ENCODE results near the gene MTUS2. TPM values are rescaled to one million over a fixed set of nuclear protein-coding genes. Genes with fewer than 3 reads are reported as not detected.

Gene MTUS2
- total RNA-seq, 1 donor from 2014 or later: 11.2 TPM

GRCh38 chr13:29508130-29508875 lies 688.2 kb downstream of the MTUS2 start:
- peak; percentile 96 for DNase-seq

GRCh38 chr13:29508876-29509252 lies 688.7 kb downstream of the MTUS2 start:
- peak; percentile 66 for DNase-seq

- DNase-seq: no peak
Measured at GRCh38 chr13:29509999-29510589, 690.0 kb downstream of the MTUS2 start.

- peak; percentile 37 for DNase-seq
Measured at GRCh38 chr13:29510651-29511084, 690.5 kb downstream of the MTUS2 start.

- no peak for DNase-seq
Measured at GRCh38 chr13:29511106-29511796, 691.1 kb downstream of the MTUS2 start.

- DNase-seq: no peak
Measured at GRCh38 chr13:29511980-29512379, 691.8 kb downstream of the MTUS2 start.

- no peak for DNase-seq
Measured at GRCh38 chr13:29513002-29513980, 693.2 kb downstream of the MTUS2 start.

- no peak for DNase-seq
Measured at GRCh38 chr13:29513981-29514719, 694.0 kb downstream of the MTUS2 start.

- DNase-seq: no peak
Measured at GRCh38 chr13:29514720-29515310, 694.7 kb downstream of the MTUS2 start.

- no peak for DNase-seq
Measured at GRCh38 chr13:29515372-29515771, 695.2 kb downstream of the MTUS2 start.

- DNase-seq: no peak
Measured at GRCh38 chr13:29516012-29516411, 695.9 kb downstream of the MTUS2 start.

- DNase-seq: no peak
Measured at GRCh38 chr13:29516880-29517279, 696.7 kb downstream of the MTUS2 start.

- no peak for DNase-seq
Measured at GRCh38 chr13:29519921-29520320, 699.8 kb downstream of the MTUS2 start.

GRCh38 chr13:29520671-29521070 lies 700.5 kb downstream of the MTUS2 start:
- no peak for DNase-seq

GRCh38 chr13:29521336-29521735 lies 701.2 kb downstream of the MTUS2 start:
- DNase-seq: no peak

- DNase-seq: no peak
Measured at GRCh38 chr13:29522044-29522685, 702.0 kb downstream of the MTUS2 start.

- DNase-seq: no peak
Measured at GRCh38 chr13:29523199-29523961, 703.2 kb downstream of the MTUS2 start.

- no peak for DNase-seq
Measured at GRCh38 chr13:29524176-29524575, 704.0 kb downstream of the MTUS2 start.

- DNase-seq: no peak
Measured at GRCh38 chr13:29524641-29525040, 704.5 kb downstream of the MTUS2 start.

- no peak for DNase-seq
Measured at GRCh38 chr13:29525757-29526156, 705.6 kb downstream of the MTUS2 start.

Measured in tongue (tissue), 2 donors.